Measurements from ENCODE around the gene CPSF4L.

DNA sequence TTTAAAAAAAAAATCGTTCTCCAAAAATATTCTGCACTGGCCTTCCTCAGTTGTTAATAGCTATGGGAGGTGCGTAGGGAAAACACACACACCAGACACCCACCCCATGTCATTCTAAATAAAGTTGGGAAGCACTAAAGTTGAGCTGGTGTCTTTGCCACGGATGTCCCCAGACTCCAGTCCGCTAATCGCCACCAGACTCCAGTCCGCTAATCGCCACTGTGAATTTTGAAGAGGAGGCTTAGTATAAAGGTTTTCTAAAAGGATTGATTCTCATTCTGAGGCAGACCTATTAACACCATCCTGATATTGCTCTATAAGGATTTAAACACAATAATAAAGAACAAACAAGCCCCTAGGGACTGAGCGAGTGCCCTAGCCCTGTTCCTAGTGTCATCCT, 22.7 kb upstream of the CPSF4L start:
- TF ChIP-seq CTCF (IDR thresholded peaks at IDR 0.05; ENCODE audit: low read length) = no peak
- TF ChIP-seq EZH2phosphoT487 (IDR thresholded peaks at IDR 0.05; ENCODE audit: low read length) = no peak

All from MM.1S (cell line).